ENCODE results near the gene RPLP2. TPM values are rescaled to one million over a fixed set of nuclear protein-coding genes. Genes with fewer than 3 reads are reported as not detected.

RPLP2 gene
- total RNA-seq, 1 experiment from 2014 or later, result 1,205 TPM

DNA sequence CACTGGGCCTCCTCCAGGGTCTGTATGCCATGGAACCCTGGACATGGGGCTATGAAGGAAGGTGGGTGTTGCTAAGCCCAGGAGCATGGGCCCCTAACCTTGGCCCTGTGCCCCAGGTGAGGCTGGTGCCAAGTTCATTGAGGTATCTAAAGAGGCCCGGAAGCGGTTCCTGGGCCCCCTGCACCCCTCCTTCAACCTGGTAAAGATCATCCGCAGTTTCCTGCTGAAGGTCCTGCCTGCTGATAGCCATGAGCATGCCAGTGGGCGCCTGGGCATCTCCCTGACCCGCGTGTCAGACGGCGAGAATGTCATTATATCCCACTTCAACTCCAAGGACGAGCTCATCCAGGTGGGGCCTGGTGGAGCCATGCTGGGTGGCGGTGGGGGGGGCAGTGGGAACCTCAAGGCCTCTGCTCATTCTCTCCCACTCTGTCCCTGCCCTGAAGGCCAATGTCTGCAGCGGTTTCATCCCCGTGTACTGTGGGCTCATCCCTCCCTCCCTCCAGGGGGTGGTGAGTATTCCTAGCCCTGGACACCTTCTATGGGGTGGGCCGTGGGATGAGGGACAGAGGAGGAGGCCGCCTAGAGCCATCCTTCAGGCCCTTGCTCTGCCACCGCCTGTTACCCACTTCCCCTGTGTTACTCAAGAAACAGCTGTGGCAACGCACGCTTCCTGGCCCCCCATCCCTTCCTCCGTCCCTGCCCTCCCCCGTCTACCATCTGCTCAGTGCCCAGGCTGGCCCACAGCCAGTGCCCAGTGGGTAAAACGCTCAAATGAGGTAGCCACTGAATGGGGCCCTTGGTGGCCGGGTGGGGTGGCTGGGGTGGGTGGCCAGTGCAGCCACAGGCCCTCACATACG is 12.0 kb downstream of the RPLP2 start:
- DNase-seq (ENCODE audit: extremely low read depth, low read depth), result no peak

DNA sequence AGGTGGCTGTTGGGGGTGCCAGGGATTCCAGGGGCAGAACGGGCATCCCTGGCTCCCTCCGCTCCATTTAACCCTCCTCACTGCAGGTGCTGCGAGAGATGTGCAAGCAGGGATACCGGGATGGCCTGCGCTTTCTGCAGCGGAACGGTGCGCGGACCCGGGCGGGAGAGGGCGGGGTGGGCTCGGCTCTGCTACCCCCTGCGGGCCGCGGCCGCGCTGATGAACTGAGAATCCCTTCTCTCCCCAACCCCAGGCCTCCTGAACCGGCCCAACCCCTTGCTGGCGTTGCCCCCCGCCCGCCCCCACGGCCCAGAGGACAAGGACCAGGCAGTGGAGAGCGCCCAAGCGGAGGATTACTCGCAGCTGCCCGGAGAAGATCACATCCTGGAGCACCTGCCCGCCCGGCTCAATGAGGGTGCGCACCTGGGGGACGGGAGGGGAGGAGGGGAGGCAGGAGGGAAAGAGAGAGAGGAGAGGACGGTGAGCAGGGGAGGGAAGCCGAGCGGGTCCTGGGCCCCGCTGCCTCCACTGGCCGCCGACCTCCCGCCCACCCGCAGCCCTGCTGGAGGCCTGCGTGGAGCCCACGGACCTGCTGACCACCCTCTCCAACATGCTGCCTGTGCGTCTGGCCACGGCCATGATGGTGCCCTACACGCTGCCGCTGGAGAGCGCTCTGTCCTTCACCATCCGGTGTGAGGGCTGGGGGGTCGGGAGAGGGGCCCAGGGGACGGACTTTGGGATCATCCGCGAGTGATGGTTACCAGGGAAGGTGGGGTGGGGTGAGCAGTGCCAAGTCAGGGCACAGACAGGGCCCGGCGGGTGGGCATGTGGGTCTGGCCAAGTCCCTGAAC is 13.9 kb downstream of the RPLP2 start:
- no peak for DNase-seq (ENCODE audit: extremely low read depth, low read depth)

DNA sequence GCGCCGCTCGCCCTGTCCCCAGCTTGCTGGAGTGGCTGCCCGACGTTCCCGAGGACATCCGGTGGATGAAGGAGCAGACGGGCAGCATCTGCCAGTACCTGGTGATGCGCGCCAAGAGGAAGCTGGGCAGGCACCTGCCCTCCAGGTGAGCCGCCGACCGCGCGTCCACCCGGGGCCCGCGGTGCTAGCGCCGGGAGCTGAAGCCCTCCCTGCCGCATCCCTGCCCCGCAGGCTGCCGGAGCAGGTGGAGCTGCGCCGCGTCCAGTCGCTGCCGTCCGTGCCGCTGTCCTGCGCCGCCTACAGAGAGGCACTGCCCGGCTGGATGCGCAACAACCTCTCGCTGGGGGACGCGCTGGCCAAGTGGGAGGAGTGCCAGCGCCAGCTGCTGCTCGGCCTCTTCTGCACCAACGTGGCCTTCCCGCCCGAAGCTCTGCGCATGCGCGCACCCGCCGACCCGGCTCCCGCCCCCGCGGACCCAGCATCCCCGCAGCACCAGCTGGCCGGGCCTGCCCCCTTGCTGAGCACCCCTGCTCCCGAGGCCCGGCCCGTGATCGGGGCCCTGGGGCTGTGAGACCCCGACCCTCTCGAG is 14.6 kb downstream of the RPLP2 start:
- DNase-seq (ENCODE audit: extremely low read depth, low read depth), result no peak

DNA sequence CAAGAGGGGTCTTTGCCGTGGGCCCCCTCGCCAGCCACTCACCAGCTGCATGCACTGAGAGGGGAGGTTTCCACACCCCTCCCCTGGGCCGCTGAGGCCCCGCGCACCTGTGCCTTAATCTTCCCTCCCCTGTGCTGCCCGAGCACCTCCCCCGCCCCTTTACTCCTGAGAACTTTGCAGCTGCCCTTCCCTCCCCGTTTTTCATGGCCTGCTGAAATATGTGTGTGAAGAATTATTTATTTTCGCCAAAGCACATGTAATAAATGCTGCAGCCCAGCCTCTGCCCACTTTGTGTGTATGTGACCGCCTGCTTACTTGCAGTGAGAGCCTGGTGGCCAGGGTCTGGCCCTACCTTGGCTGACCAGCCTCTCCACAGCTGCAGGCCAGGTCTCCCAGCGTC is 15.2 kb downstream of the RPLP2 start:
- no peak for DNase-seq (ENCODE audit: extremely low read depth, low read depth)

DNA sequence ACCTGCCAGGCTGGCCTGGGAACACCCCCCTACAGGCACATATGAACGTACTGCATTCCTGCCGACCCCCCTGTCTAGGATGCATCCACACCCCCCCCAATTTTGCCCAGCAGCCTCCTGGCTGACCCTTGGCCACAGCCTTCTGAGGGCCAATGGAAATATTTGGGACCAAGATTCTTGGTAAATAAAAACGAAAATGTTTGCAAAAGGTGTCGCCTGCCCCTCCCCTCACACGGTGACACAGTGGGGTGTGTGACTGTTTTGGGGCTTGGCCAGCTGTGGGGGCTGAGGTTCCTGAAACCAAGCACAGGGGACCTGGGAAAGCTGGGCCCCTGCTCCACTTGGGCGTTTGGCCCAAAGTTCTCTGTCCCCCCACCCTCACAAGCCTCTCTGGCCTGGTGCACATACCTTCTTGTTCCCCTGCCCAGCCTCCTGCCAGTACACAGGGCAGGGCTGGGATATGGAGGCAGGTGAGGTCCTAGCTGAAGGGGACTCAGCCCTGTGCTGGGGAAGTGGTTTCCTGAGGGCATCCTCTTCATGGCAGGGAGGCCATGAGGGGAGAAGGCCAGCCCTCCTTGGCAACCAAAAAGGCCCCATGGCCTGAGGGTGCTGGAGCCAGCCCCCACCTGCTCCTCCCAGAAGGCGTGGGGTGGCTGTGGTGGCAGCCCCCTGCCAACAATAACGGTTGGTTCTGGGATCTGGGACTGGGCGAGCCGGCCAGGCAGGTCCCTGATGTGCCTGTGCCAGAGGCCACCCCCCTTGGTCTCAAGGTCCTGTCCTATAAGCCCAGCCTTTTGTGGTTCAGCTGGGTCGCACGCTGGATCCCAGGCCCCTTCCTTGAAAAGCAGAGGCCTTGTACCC is 15.8 kb downstream of the RPLP2 start:
- DNase-seq (ENCODE audit: extremely low read depth, low read depth), result no peak

DNA sequence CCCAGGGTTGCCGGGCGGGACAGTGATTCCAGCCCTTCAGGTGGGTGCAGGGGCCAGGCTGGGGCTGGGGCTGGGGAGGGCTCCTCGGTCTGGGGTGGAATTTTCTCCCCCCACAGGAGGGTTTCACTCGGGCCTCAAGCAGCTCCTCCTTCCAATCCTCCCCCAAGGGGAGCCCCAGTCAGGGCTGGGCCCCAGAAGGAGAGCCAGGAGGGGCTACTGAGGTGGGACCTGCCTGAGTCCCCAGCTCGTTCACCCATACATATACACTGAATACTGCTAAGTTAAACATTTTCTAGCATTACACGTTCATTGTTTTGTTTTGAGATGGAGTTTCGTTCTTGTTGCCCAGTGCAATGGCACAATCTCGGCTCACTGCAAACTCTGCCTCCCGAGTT is 16.5 kb downstream of the RPLP2 start:
- DNase-seq (ENCODE audit: extremely low read depth, low read depth), result no peak

DNA sequence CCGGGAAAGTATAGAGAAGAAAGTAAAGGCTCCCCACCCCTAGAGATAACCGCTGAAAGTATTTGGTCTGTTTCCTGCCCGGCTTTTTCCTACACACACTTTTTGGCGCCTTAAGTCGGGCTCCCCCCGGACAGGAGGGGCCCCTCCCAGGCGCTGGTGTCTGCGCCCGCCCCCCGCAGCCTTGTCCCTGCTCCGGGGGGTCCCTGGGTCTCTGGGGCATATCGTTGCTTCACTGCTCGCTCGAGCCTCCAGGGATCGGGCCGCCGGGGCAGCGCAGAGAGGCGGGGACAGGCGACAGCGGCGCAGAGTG is 17.0 kb downstream of the RPLP2 start:
- DNase-seq (ENCODE audit: extremely low read depth, low read depth), result no peak

DNA sequence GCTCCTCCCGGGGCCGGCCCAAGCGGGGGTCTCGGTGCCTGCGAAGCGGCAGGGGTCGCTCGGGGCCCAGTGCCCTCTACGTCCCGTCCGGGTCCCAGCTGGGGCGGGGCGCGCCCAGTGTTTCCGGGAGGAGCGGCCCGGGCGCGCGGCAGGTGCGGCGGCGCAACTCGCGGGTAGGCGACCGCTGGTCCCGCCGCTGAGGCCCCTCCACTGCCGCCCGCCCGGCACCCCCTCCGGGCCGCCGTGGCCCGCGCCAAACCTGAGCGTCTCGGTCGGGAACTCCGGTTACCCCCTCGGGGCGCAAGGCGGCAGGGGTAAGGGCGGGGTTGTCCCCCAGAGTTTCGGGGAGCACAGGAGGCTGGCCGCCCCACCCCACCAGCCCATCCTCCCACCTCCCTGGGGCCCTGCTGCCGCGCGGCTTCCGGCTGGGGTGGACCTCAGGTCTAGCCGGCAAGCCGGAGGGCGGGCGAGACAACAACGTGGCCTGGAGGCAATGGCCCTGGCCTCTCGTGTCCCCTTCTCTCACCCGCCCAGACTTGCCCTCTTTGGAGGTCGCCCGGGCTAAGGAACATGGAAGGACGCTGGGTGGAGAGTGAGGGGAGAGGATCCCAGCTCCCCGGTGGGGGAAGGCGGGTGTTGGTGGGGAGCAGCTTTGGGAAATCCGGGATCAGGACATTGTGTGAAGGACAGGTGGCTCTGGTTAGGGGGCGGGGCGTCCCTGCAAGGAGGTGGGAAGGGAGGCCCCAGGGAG is 17.6 kb downstream of the RPLP2 start:
- no peak for DNase-seq (ENCODE audit: extremely low read depth, low read depth)

DNA sequence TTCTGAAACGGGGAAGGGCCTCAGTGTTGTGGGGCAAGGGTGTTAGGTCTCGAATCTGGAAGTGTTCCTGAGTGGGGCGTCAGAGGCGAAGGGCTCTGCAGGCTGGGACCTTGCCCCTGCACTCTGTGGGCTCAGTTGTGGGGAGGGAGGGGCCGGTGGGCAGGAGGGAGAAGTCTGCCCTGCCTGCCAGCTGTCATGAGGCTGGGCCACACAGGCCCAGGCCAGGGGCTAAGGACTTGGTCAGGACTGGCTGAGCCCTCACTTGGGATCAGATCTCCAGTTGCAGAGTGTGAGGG is 18.1 kb downstream of the RPLP2 start, which contains the start of gene CRACR2B:
TSS of gene CRACR2B (plus strand) at position 23 of the 296 bp plus-strand sequence. CDS start 689 bp downstream, outside the sequence.
- DNase-seq (ENCODE audit: extremely low read depth, low read depth), result no peak

DNA sequence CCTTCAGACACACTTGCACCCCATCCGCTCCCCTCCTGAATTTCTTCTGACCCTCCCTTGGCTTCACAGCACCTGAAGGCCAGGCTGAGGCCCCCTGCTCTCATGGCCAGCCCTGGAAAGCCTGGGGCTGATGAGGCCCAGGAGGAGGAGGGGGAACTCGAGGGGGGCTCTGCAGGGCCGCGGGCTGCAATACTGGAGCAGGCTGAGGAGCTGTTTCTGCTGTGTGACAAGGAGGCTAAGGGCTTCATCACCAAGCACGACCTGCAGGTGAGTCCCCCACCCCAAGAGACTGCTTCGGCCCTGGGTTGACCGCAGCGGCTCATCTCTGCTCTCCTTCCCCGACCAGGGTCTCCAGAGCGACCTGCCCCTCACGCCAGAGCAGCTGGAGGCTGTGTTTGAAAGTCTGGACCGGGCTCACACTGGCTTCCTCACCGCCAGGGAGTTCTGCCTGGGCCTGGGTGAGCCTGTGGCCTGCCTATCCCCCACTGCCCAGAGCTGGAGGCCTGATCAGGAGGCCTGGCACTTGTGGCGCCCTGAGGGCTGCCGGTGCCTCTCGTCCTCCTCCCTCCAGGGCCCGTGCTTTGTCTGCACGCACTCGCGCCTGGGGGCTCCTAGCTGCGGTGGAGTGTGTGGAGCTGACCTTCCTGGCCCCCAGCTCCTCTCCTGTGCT is 18.9 kb downstream of the RPLP2 start:
- DNase-seq (ENCODE audit: extremely low read depth, low read depth), result no peak

DNA sequence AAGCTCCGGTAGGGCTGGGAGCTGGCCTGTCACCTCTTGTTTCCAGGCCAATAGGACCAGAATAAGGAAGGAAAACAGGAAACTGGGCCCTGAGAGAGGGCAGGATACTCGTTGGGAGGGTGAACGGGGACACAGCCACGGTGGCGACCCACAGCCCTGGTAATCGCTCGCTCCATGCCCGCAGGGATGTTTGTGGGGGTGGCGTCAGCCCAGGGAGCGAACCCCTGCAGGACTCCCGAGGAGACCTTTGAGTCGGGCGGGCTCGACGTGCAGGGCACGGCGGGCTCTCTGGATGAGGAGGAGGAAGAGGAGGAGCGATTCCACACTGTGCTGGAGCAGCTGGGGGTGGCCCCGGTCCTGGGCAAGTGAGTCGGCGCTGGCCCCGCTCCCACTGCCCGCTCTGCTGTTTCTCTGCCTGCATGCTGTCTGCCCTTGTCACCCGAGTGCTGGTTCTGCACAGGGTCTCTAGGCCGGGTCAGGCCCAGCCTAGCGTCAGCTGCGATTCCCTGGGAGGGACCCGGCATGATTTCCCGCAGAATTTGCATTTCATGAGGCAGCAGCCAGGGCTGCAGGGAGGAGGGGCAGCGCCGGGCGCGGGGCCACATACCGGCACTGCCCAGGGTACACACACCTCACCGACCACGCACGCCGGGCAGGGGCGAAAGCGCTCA is 19.5 kb downstream of the RPLP2 start:
- DNase-seq (ENCODE audit: extremely low read depth, low read depth), result no peak

DNA sequence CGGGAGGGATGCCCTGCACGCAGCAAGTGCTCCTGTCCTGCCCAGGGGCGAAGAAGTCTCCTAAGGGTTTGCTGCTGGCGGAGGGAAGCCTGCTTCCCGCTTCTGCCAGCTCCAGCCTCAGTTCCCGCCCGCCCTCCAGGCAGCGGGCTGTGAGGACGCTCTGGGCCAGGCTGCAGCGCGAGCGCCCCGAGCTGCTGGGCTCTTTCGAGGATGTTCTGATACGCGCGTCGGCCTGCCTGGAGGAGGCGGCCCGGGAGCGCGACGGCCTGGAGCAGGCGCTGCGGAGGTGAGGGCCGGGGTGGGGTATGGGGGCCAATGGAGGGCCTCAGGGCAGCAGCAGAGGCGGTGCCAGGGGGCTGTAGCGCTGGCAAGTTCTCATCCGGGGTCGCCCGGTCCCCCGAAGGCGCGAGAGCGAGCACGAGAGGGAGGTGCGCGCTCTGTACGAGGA is 20.1 kb downstream of the RPLP2 start:
- no peak for DNase-seq (ENCODE audit: extremely low read depth, low read depth)

DNA sequence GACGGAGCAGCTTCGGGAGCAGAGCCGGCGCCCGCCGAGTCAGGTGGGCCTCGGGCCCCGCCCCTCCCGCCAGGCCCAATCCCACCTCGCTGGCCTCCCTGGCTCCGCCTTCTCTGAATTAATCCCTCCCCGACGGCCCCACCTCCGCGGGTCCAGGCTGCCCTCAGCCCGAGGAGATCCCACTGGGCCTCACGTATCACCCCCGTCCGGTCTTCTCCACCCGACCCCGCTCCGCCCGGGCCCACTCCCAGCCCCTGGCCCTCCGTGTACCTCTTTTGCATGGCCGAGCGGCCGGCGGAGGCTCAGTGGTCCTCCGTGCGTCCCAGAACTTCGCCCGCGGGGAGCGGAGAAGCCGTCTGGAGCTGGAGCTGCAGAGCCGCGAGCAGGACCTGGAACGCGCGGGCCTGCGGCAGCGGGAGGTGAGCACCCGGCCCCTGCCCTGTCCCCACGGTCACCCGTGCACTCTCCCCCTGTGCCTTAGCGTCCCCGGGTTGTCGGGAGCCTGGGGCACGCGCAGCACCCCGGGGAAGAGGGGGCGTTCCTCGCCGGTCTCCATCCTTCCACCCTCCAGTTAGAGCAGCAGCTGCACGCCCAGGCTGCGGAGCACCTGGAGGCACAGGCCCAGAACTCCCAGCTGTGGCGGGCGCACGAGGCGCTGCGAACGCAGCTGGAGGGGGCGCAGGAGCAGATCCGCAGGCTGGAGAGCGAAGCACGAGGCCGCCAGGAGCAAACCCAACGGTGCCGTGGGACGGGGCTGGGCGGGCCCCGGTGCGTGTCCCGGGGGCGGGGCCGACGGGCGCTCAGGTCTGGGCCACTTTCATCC is 20.7 kb downstream of the RPLP2 start:
- no peak for DNase-seq (ENCODE audit: extremely low read depth, low read depth)

DNA sequence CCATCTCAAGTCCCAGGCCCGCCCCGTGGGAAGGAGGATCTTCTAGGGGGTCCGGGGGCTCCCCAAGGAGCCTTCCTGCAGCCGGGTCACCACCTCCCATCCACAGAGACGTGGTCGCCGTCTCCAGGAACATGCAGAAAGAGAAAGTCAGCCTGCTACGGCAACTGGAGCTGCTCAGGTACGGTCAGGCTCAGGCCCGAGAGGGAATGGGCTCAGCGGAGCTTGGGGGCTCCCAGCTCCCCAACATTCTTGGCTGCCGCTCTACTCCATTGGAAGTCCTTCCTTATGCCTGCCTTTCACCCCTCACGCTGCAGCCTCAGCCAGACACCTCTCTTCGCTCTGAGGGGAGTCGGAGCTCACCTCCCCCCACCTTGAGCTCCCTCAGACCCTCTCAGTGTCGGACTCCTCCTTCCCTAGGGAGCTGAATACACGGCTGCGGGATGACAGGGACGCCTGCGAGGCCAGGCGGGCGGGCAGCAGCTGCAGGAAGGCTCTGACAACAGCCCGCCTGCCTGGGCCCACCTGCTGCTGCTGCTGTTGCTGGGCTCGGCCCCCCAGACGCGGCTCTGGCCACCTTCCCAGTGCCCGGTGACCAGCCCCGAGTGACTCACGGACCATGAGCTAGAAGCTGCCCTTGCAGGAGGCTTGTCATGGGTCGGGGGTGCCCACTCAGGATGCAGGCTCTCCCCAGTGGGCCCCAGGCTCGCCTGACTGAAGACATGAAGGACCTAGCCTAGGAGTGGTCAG is 21.5 kb downstream of the RPLP2 start:
- DNase-seq (ENCODE audit: extremely low read depth, low read depth), result no peak

DNA sequence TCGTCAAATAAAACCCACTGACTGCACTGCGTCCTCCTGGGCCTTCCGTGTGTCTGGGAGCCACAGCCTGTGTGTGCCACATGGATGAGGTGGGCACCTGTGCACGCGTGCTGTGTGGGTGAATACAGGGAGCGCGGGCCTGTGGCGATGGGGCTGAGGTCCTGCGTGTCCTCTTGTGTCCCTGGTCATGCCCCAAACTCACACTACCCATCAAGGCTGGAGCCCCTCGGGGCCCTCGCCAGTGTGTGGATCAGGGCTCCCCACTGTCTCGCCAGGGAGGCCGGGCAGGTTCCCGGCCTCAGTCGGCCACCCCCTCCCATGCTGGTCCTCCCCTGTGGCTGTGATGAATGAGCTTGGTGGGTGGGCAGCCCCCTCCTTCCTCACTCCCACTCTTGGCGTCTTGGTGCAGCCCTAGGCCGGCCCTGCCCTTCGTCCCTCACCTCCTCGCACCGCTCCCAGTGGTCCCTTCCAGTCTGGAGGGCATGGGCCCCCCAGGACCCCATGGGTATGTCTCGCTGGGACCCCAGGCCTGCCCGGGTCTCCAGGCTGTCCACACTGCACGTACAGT is 22.3 kb downstream of the RPLP2 start:
- no peak for DNase-seq (ENCODE audit: extremely low read depth, low read depth)

DNA sequence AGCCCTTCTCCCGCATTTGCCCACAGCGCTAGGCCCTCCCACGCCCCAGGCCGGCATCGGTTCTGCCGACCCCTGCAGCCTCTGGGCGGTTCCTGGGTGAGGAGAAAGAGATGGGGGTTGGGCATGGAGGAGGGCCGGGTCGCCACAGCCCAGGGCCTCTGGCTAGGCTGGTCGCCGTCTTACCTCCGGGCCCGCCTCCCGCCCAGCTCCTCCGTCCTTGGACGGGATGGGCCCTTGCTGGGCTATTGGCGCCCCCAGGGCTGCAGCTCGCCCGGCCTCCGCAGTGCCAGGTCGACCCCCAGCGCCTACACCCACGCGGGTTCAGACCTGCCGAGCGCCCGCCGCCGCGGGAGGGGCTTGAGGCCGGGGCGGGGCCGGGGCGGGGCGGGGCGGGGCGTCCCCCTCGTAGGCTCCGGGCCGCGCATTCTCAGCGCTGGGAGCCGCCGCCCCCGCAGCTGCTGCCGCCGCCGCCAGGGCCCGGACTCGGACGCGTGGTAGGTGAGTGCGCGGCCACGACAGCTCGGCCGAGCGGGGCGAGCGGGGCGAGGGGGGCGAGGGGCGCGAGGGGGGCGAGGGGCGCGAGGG is 22.9 kb downstream of the RPLP2 start, which contains the start of gene CD151:
TSS of gene CD151 (plus strand) at position 424 of the 585 bp plus-strand sequence. CDS start 3,118 bp downstream, outside the sequence.
- no peak for DNase-seq (ENCODE audit: extremely low read depth, low read depth)

Measured in NCI-H460 (cell line).